H1 (cell line): Measurements from ENCODE around the gene SMU1. TPM values are rescaled to one million over a fixed set of nuclear protein-coding genes. Genes with fewer than 3 reads are reported as not detected.

ENCODE experiments used
- CHD7 ChIP-seq: fragments of 300-600 bp; sonication (generic); IDR thresholded peaks from 2 replicates; pipeline ENCODE4 v1.7.1; 2012; ENCODE audit warnings: low read length, moderate library complexity, mild to moderate bottlenecking, inconsistent platforms; ENCODE audit not compliant: insufficient replicate concordance
- CTCF ChIP-seq, 3 experiments: IDR thresholded peaks; 1 replicate in 2 of 3; 2 replicates in 1 of 3; pipeline versions ENCODE4 v1.5.1 to v1.6.1; 2011; ENCODE audit warnings: low read length in 3 of 3, mild to moderate bottlenecking in 3 of 3, inconsistent platforms in 2 of 3, low read depth in 1 of 3, moderate library complexity in 1 of 3; ENCODE audit not compliant: insufficient read depth in 1 of 3; ENCODE audit errors: control extremely low read depth in 1 of 3
- JUN ChIP-seq: IDR thresholded peaks from 2 replicates; pipeline ENCODE4 v1.6.1; 2011; ENCODE audit warnings: low read depth, mild to moderate bottlenecking, improper control_type of control experiment, low read length
- RBBP5 ChIP-seq: IDR thresholded peaks from 2 replicates; pipeline ENCODE4 v1.7.1; 2012; ENCODE audit warnings: low read depth, mild to moderate bottlenecking, inconsistent platforms, low read length, moderate library complexity, borderline replicate concordance
- RXRA ChIP-seq: IDR thresholded peaks from 2 replicates; pipeline ENCODE4 v1.6.1; 2011; ENCODE audit warnings: low read depth, mild to moderate bottlenecking, low read length, moderate library complexity; ENCODE audit not compliant: insufficient read depth
- ZNF274 ChIP-seq: IDR thresholded peaks from 2 replicates; pipeline ENCODE4 v1.7.0; 2012; ENCODE audit warnings: low read length, borderline replicate concordance; ENCODE audit errors: extremely low read depth
- polyA plus RNA-seq, 7 experiments: library from polyadenylated mRNA; depleted of rRNA in 3 of 7; stranded (reverse) in 5 of 7; unstranded in 2 of 7; fragments of >200 nt in 5 of 7; fragments of 200-250 nt in 2 of 7; gene quantifications; 1 replicate in 5 of 7; 2 replicates in 1 of 7; 4 replicates in 1 of 7; pipeline versions ENCODE4 v1.2.1 to v1.2.3, GENCODE V29; 2011 to 2013; ENCODE audit warnings: missing spikeins in 2 of 7, mixed read lengths in 2 of 7
- total RNA-seq: library from RNA; stranded (reverse); fragmentation: NEBNext Ultra II Directional; extraction: Animal tissue kit (Norgen Biotek cat#: 25700); gene quantifications from 2 replicates; pipeline ENCODE4 v1.2.1, GENCODE V29; 2021

Gene SMU1
- total and polyA plus RNA-seq, 2 of the 8 experiments (the other 6 are each of a cell fraction or from before 2014, with no cell fraction given), result 8.4 to 26.0 TPM

- TF ChIP-seq CHD7, result no peak
- TF ChIP-seq RXRA, result no peak
- TF ChIP-seq RBBP5, result no peak
- TF ChIP-seq JUN, result no peak
- no peak for TF ChIP-seq ZNF274
- no peak for TF ChIP-seq CTCF (IDR thresholded peaks at IDR 0.05; ENCODE audit: control extremely low read depth in 1 of 3, insufficient read depth in 1 of 3, low read depth in 1 of 3, low read length in 3 of 3)
These were observed 25.3 kb downstream of the SMU1 start (continued) for GRCh38 chr9:33051144-33051543.
